Endothelial cell of umbilical vein (primary cell): ENCODE results near the gene PGAM5. TPM values are rescaled to one million over a fixed set of nuclear protein-coding genes. Genes with fewer than 3 reads are reported as not detected.

Experiments
- BruUV-seq: library from RNA; stranded (reverse); fragments of 400-500 nt; replicated peaks from 2 replicates; lab custom pipeline; 2021; lab: Mats Ljungman, UMichigan
- CTCF ChIA-PET: fragments of 300-600, 350-600 bp; sonication (Branson Sonifier 250); formaldehyde crosslinking; loops from one replicate; lab custom pipeline; 2021; ENCODE audit warnings: antibody characterized with exemption, inconsistent platforms; lab: Charles Lee
- POLR2A ChIA-PET: fragments of 300-600, 350-600 bp; sonication (Branson Sonifier 250); formaldehyde crosslinking; loops from one replicate; lab custom pipeline; 2021; ENCODE audit warnings: antibody characterized with exemption, inconsistent platforms; lab: Charles Lee
- DNase-seq: peaks from one replicate; pipeline ENCODE4 v3.0.0-alpha.2; 2011; ENCODE audit warnings: low read depth, low spot score
- FAIRE-seq: peaks from 2 replicates; lab custom pipeline; 2011; peaks lifted over from hg19 to GRCh38; lab: Jason Lieb, UNC
- H2AFZ ChIP-seq: 2 replicates; pipeline ENCODE4 v1.6.0; 2012; ENCODE audit warnings: low read depth, low read length, control low read depth, inconsistent platforms
- H3K27ac ChIP-seq: 2 replicates; pipeline ENCODE4 v1.5.1; 2011; ENCODE audit warnings: low read depth, mild to moderate bottlenecking, control low read depth, low read length, moderate library complexity; ENCODE audit not compliant: insufficient read depth
- H3K27me3 ChIP-seq, 2 experiments: 2 replicates each; pipeline versions ENCODE4 v1.6.0 to v1.6.1; 2011; ENCODE audit warnings: low read length in 2 of 2, mixed read lengths in 1 of 2; ENCODE audit not compliant: control insufficient read depth in 2 of 2, insufficient read depth in 2 of 2
- H3K36me3 ChIP-seq, 2 experiments: 2 replicates in 1 of 2; 3 replicates in 1 of 2; pipeline ENCODE4 v1.5.1; 2011; ENCODE audit warnings: low read length in 2 of 2, mild to moderate bottlenecking in 1 of 2, moderate library complexity in 1 of 2; ENCODE audit not compliant: control insufficient read depth in 2 of 2, insufficient read depth in 2 of 2; ENCODE audit errors: extremely low read depth in 1 of 2
- H3K4me1 ChIP-seq: 3 replicates; pipeline ENCODE4 v1.5.1; 2011; ENCODE audit warnings: mild to moderate bottlenecking, low read length; ENCODE audit not compliant: control insufficient read depth, insufficient read depth; ENCODE audit errors: extremely low read depth
- H3K4me2 ChIP-seq: 2 replicates; pipeline ENCODE4 v1.6.1; 2011; ENCODE audit warnings: low read length, control low read depth, mixed read lengths; ENCODE audit not compliant: insufficient read depth
- H3K4me3 ChIP-seq, 3 experiments: fragments of 200-600 bp in 1 of 3; sonication (generic), shearing (Covaris generic) in 1 of 3; replicated peaks in 1 of 3; 2 replicates each; pipeline ENCODE4 v1.5.1; 2011 to 2016; ENCODE audit warnings: control low read depth in 3 of 3, low read length in 3 of 3, mild to moderate bottlenecking in 2 of 3, inconsistent platforms in 1 of 3, low read depth in 1 of 3, moderate library complexity in 1 of 3; ENCODE audit not compliant: insufficient read depth in 1 of 3
- H3K79me2 ChIP-seq: 2 replicates; pipeline ENCODE4 v1.6.0; 2012; ENCODE audit warnings: low read length, inconsistent platforms; ENCODE audit not compliant: control insufficient read depth, insufficient read depth
- H3K9ac ChIP-seq: replicated peaks from 2 replicates; pipeline ENCODE3; 2011; ENCODE audit warnings: low read length, control low read depth; ENCODE audit not compliant: insufficient read depth; ENCODE audit errors: extremely low read depth
- H3K9me1 ChIP-seq: replicated peaks from 3 replicates; pipeline ENCODE4 v1.6.0; 2011; ENCODE audit warnings: mild to moderate bottlenecking, low read length; ENCODE audit not compliant: control insufficient read depth, insufficient read depth; ENCODE audit errors: extremely low read depth
- H3K9me3 ChIP-seq: replicated peaks from 2 replicates; pipeline ENCODE4 v1.5.1; 2012; ENCODE audit warnings: low read length, inconsistent platforms; ENCODE audit not compliant: control insufficient read depth, insufficient read depth
- H4K20me1 ChIP-seq: replicated peaks from 2 replicates; pipeline ENCODE3; 2011; ENCODE audit warnings: mild to moderate bottlenecking, low read length; ENCODE audit not compliant: control insufficient read depth, insufficient read depth; ENCODE audit errors: extremely low read depth
- CTCF ChIP-seq, 2 donors: IDR thresholded peaks; 1 replicate in 1 of 2; 2 replicates in 1 of 2; pipeline ENCODE4 v1.5.1; 2011; ENCODE audit warnings: low read length in 2 of 2, mild to moderate bottlenecking in 2 of 2, moderate library complexity in 2 of 2, control low read depth in 1 of 2, inconsistent platforms in 1 of 2, low read depth in 1 of 2; ENCODE audit not compliant: insufficient read depth in 1 of 2; ENCODE audit errors: extremely low read depth in 1 of 2
- EZH2 ChIP-seq: IDR thresholded peaks from 2 replicates; pipeline ENCODE4 v1.6.1; 2012; ENCODE audit warnings: borderline replicate concordance, low read depth, mild to moderate bottlenecking, moderate library complexity, low read length, inconsistent platforms; ENCODE audit not compliant: severe bottlenecking
- FOS ChIP-seq: IDR thresholded peaks from 2 replicates; pipeline ENCODE4 v1.6.1; 2011; ENCODE audit warnings: mild to moderate bottlenecking, low read length, moderate library complexity, borderline replicate concordance; ENCODE audit not compliant: insufficient read depth
- GATA2 ChIP-seq: IDR thresholded peaks from 2 replicates; pipeline ENCODE4 v1.7.0; 2011; ENCODE audit warnings: low read depth, mild to moderate bottlenecking, moderate library complexity, mixed read lengths, low read length; ENCODE audit not compliant: insufficient read length, insufficient read depth
- JUN ChIP-seq: IDR thresholded peaks from 2 replicates; pipeline ENCODE4 v1.6.1; 2011; ENCODE audit warnings: borderline replicate concordance, low read depth; ENCODE audit not compliant: insufficient read length, insufficient read depth
- MYC ChIP-seq: IDR thresholded peaks from one replicate; pipeline ENCODE4 v1.6.1; 2011; ENCODE audit warnings: mild to moderate bottlenecking, low read depth, low read length
- POLR2A ChIP-seq: IDR thresholded peaks from 2 replicates; pipeline ENCODE4 v1.6.1; 2012; ENCODE audit warnings: low read depth, mild to moderate bottlenecking, control low read depth, low read length
- POLR2AphosphoS5 ChIP-seq: IDR thresholded peaks from 2 replicates; pipeline ENCODE4 v1.6.1; 2012; ENCODE audit warnings: low read depth, mild to moderate bottlenecking, control low read depth, low read length, moderate library complexity; ENCODE audit not compliant: insufficient read depth
- dilution Hi-C: fragments of 300-500 bp; cut with MboI; formaldehyde crosslinking; loops from one replicate; pipeline ENCODE4 v1.15.0; 2019; ENCODE audit warnings: low sequenced_read_pairs; ENCODE audit not compliant: extremely low pct_ligation_motif_present
- intact Hi-C: fragments of 100-400 bp; cut with micrococcal nuclease; formaldehyde crosslinking; loops from one replicate; pipeline ENCODE4 v1.10.0; 2022
- polyA plus RNA-seq, 4 experiments: library from polyadenylated mRNA; depleted of rRNA in 3 of 4; stranded (reverse) in 3 of 4; unstranded in 1 of 4; fragments of >200 nt; gene quantifications; 2 replicates each; pipeline versions ENCODE4 v1.2.1 to v1.2.3, GENCODE V29; 2011 to 2012; ENCODE audit warnings: missing spikeins in 1 of 4
- total RNA-seq: library from RNA; stranded (reverse); gene quantifications from 2 replicates; pipeline ENCODE4 v1.2.3, GENCODE V29; 2021
- TF ChIP-seq, protein P1 (sequence below): IDR thresholded peaks from 2 replicates; pipeline ENCODE4 v1.6.1; 2011; ENCODE audit not compliant: insufficient read depth, insufficient read length

PGAM5 gene
- total and polyA plus RNA-seq, 2 donors (not counting 3 experiments of a cell fraction or from before 2014, with no cell fraction given), result 23.1 to 52.8 TPM

- H3K9ac ChIP-seq, result no peak overlapping the region
- DNase-seq (no peak), FAIRE-seq (no peak)
- no peak for TF ChIP-seq POLR2A
- no peak for TF ChIP-seq FOS
- TF ChIP-seq MYC, result no peak
- no peak for TF ChIP-seq JUN
- TF ChIP-seq GATA2, result no peak
- TF ChIP-seq POLR2AphosphoS5, result no peak
- no peak for TF ChIP-seq EZH2
- no peak for TF ChIP-seq CTCF (IDR thresholded peaks at IDR 0.05; ENCODE audit: extremely low read depth in 1 of 2, insufficient read depth in 1 of 2, low read depth in 1 of 2, low read length in 2 of 2)
- TF ChIP-seq, protein P1, sequence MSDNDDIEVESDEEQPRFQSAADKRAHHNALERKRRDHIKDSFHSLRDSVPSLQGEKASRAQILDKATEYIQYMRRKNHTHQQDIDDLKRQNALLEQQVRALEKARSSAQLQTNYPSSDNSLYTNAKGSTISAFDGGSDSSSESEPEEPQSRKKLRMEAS, result no peak
- no peak overlapping the region for H3K27ac ChIP-seq
- no peak overlapping the region for H3K4me2 ChIP-seq
- no TSS peak for BruUV-seq
- H3K4me3 ChIP-seq, result no peak overlapping the region
- dilution Hi-C loops, result no loop called here
- CTCF ChIA-PET, result interaction anchor here (1.9 kb wide), 1 partner anchor 24 kb away, joined by 5 read pairs; no protein-coding TSS in a partner anchor
- intact Hi-C loops, result no loop called here
- POLR2A ChIA-PET, result no interaction called here
- no peaks in the 10 kb centered on the region for H3K27me3 ChIP-seq
- no peaks in the 10 kb centered on the region for H4K20me1 ChIP-seq
- peaks cover 6 to 31% of the 10 kb centered on the region in 2 experiments for H3K36me3 ChIP-seq
- H3K4me1 ChIP-seq, result no peaks in the 10 kb centered on the region
- H2AFZ ChIP-seq, result no peak overlapping the region
- H3K79me2 ChIP-seq, result no peaks in the 10 kb centered on the region
- no peaks in the 10 kb centered on the region for H3K9me3 ChIP-seq
- no peaks in the 10 kb centered on the region for H3K9me1 ChIP-seq
These were observed 47.5 kb upstream of the PGAM5 start for GRCh38 chr12:132662901-132663755.
